H9 (cell line): ENCODE results near the gene KAT7. TPM values are rescaled to one million over a fixed set of nuclear protein-coding genes. Genes with fewer than 3 reads are reported as not detected.
"Not testable (repeated sequence)": the region's sequence is repeated elsewhere in the genome, so short reads cannot be mapped to it uniquely, and the experiment has no call there.

Experiments used
- DNase-seq: peaks from one replicate; pipeline ENCODE4 v3.0.0-alpha.2; 2017
- H2AFZ ChIP-seq: one replicate; pipeline ENCODE4 v1.6.1; 2013; ENCODE audit warnings: mild to moderate bottlenecking, low read length, control low read depth, moderate library complexity
- H2AK5ac ChIP-seq: 2 replicates; pipeline ENCODE4 v1.6.1; 2013; ENCODE audit warnings: low read length, control low read depth, mixed read lengths; ENCODE audit not compliant: insufficient read length
- H2BK120ac ChIP-seq: one replicate; pipeline ENCODE4 v1.6.1; 2013; ENCODE audit warnings: low read depth, mild to moderate bottlenecking, low read length, control low read depth, inconsistent platforms; ENCODE audit not compliant: poor library complexity, severe bottlenecking
- H2BK12ac ChIP-seq: 2 replicates; pipeline ENCODE4 v1.6.1; 2013; ENCODE audit warnings: low read length, control low read depth, mixed read lengths, low read depth; ENCODE audit not compliant: insufficient read length
- H2BK15ac ChIP-seq: 2 replicates; pipeline ENCODE4 v1.6.1; 2013; ENCODE audit warnings: low read depth, low read length, control low read depth
- H2BK20ac ChIP-seq: one replicate; pipeline ENCODE4 v1.6.1; 2013; ENCODE audit warnings: low read depth, mild to moderate bottlenecking, low read length, control low read depth, inconsistent platforms; ENCODE audit not compliant: poor library complexity, severe bottlenecking
- H2BK5ac ChIP-seq: 2 replicates; pipeline ENCODE4 v1.6.1; 2013; ENCODE audit warnings: low read length, control low read depth, mixed read lengths; ENCODE audit not compliant: insufficient read length
- H3K14ac ChIP-seq: 2 replicates; pipeline ENCODE4 v1.6.1; 2013; ENCODE audit warnings: low read length, control low read depth; ENCODE audit not compliant: insufficient read depth
- H3K18ac ChIP-seq: 2 replicates; pipeline ENCODE4 v1.6.1; 2013; ENCODE audit warnings: low read depth, mild to moderate bottlenecking, mixed read lengths, low read length, control low read depth; ENCODE audit not compliant: insufficient read length
- H3K23ac ChIP-seq: 2 replicates; pipeline ENCODE4 v1.6.1; 2013; ENCODE audit warnings: low read length, control low read depth, mixed read lengths, low read depth; ENCODE audit not compliant: insufficient read length
- H3K23me2 ChIP-seq: 2 replicates; pipeline ENCODE4 v1.6.1; 2013; ENCODE audit warnings: low read depth, mild to moderate bottlenecking, mixed read lengths, low read length, control low read depth; ENCODE audit not compliant: insufficient read length, poor library complexity, severe bottlenecking
- H3K27ac ChIP-seq: 2 replicates; pipeline ENCODE4 v1.5.1; 2013; ENCODE audit warnings: low read length, control low read depth, mixed read lengths, low read depth; ENCODE audit not compliant: insufficient read length
- H3K27me3 ChIP-seq: 2 replicates; pipeline ENCODE4 v1.6.1; 2013; ENCODE audit warnings: low read length, control low read depth, inconsistent platforms; ENCODE audit not compliant: insufficient read depth
- H3K4ac ChIP-seq: 2 replicates; pipeline ENCODE4 v1.6.1; 2013; ENCODE audit warnings: low read depth, mild to moderate bottlenecking, control low read depth, inconsistent platforms, low read length, moderate library complexity
- H3K4me1 ChIP-seq: 2 replicates; pipeline ENCODE4 v1.6.1; 2013; ENCODE audit warnings: low read length, control low read depth, inconsistent platforms; ENCODE audit not compliant: insufficient read depth
- H3K4me2 ChIP-seq: 2 replicates; pipeline ENCODE4 v1.6.1; 2013; ENCODE audit warnings: low read length, control low read depth, mixed read lengths; ENCODE audit not compliant: insufficient read length, insufficient read depth
- H3K56ac ChIP-seq: 2 replicates; pipeline ENCODE4 v1.6.1; 2013; ENCODE audit warnings: low read depth, mild to moderate bottlenecking, mixed read lengths, low read length, control low read depth; ENCODE audit not compliant: insufficient read length
- H3K79me1 ChIP-seq: 2 replicates; pipeline ENCODE4 v1.6.1; 2013; ENCODE audit warnings: low read depth, mild to moderate bottlenecking, moderate library complexity, low read length, control low read depth, inconsistent platforms; ENCODE audit not compliant: insufficient read depth, poor library complexity, severe bottlenecking
- H3K79me2 ChIP-seq: 2 replicates; pipeline ENCODE4 v1.6.1; 2013; ENCODE audit warnings: low read length, control low read depth, inconsistent platforms; ENCODE audit not compliant: insufficient read depth
- H3K9ac ChIP-seq: 2 replicates; pipeline ENCODE4 v1.6.1; 2013; ENCODE audit warnings: low read length, control low read depth, mixed read lengths; ENCODE audit not compliant: insufficient read length; ENCODE audit errors: extremely low read depth
- H3K9me3 ChIP-seq: one replicate; pipeline ENCODE4 v1.6.1; 2013; ENCODE audit warnings: low read depth, low read length, inconsistent platforms; ENCODE audit not compliant: control insufficient read depth
- H3T11ph ChIP-seq: one replicate; pipeline ENCODE4 v1.6.1; 2013; ENCODE audit warnings: mild to moderate bottlenecking, low read length, control low read depth, inconsistent platforms
- H4K20me1 ChIP-seq: one replicate; pipeline ENCODE4 v1.6.1; 2013; ENCODE audit not compliant: control insufficient read depth, insufficient read length, insufficient read depth
- H4K5ac ChIP-seq: 2 replicates; pipeline ENCODE4 v1.6.1; 2013; ENCODE audit warnings: low read depth, mild to moderate bottlenecking, mixed read lengths, low read length, control low read depth; ENCODE audit not compliant: insufficient read length
- H4K8ac ChIP-seq: replicated peaks from 2 replicates; pipeline ENCODE4 v1.6.1; 2013; ENCODE audit warnings: low read length, control low read depth, mixed read lengths, low read depth; ENCODE audit not compliant: insufficient read length
- H4K91ac ChIP-seq: 2 replicates; pipeline ENCODE4 v1.6.1; 2013; ENCODE audit warnings: low read depth, mild to moderate bottlenecking, moderate library complexity, mixed read lengths, low read length, control low read depth; ENCODE audit not compliant: insufficient read length
- H3K27ac Mint-ChIP-seq, 3 experiments: 2 replicates in 2 of 3; 3 replicates in 1 of 3; pipeline ENCODE4 v1.8.0; 2020 to 2021; ENCODE audit warnings: mixed read lengths in 3 of 3, mild to moderate bottlenecking in 1 of 3, moderate library complexity in 1 of 3
- H3K27me3 Mint-ChIP-seq: 2 replicates; pipeline ENCODE4 v1.8.0; 2021; ENCODE audit warnings: low read depth, mild to moderate bottlenecking, moderate library complexity, mixed read lengths
- H3K36me3 Mint-ChIP-seq, 3 experiments: 2 replicates in 2 of 3; 3 replicates in 1 of 3; pipeline ENCODE4 v1.8.0; 2020 to 2021; ENCODE audit warnings: low read depth in 3 of 3, mixed read lengths in 3 of 3; ENCODE audit not compliant: insufficient read depth in 1 of 3
- H3K4me1 Mint-ChIP-seq, 2 experiments: 2 replicates each; pipeline ENCODE4 v1.8.0; 2020; ENCODE audit warnings: mixed read lengths in 2 of 2
- H3K4me3 Mint-ChIP-seq, 2 experiments: 2 replicates in 1 of 2; 3 replicates in 1 of 2; pipeline ENCODE4 v1.8.0; 2020 to 2021; ENCODE audit warnings: mild to moderate bottlenecking in 2 of 2, mixed read lengths in 2 of 2, moderate library complexity in 1 of 2
- H3K9me3 Mint-ChIP-seq, 2 experiments: 2 replicates in 1 of 2; 3 replicates in 1 of 2; pipeline ENCODE4 v1.8.0; 2020; ENCODE audit warnings: mild to moderate bottlenecking in 2 of 2, mixed read lengths in 2 of 2, moderate library complexity in 1 of 2
- CTCF ChIP-seq: fragments of 200-600 bp; sonication (generic); conservative IDR thresholded peaks from 3 replicates; pipeline ENCODE4 v1.8.0; 2021; ENCODE audit warnings: antibody characterized with exemption, mild to moderate bottlenecking
- WGBS: extraction: QIAGEN DNeasy Blood & Tissue Kit; methylation state at CpG from one replicate; pipeline ENCODE4 v1.1.7; 2013; ENCODE audit warnings: missing lambda C conversion rate, low lambda C conversion rate, mixed read lengths; ENCODE audit not compliant: insufficient read length; ENCODE audit errors: extremely low coverage; 5-methylcytosine and 5-hydroxymethylcytosine counted together
- total RNA-seq: library from RNA; stranded (reverse); gene quantifications from 2 replicates; pipeline ENCODE4 v1.2.1, GENCODE V29; 2021

KAT7 gene
- total RNA-seq, 1 experiment from 2014 or later: 93.1 TPM

- Histone ChIP-seq H2BK120ac (no peak overlapping the region), H2AFZ (no peak overlapping the region), H4K20me1 (no peaks in the 10 kb centered on the region), H3K4me1 (peaks cover 2% of the 10 kb centered on the region), H2BK15ac (no peak overlapping the region), H3K79me1 (peaks cover 18% of the 10 kb centered on the region), H2AK5ac (no peak overlapping the region), H3K14ac (no peak overlapping the region), H2BK12ac (no peak overlapping the region), H3K9ac (no peak overlapping the region), H3K23ac (no peak overlapping the region), H4K5ac (no peak overlapping the region), H4K8ac (no peak overlapping the region), H2BK20ac (no peak overlapping the region), H4K91ac (no peak overlapping the region), H3K56ac (no peak overlapping the region), H3K18ac (no peak overlapping the region), H3K4me2 (no peak overlapping the region), H3K23me2 (no peaks in the 10 kb centered on the region), H3K27me3 (no peaks in the 10 kb centered on the region), H3K9me3 (no peaks in the 10 kb centered on the region), H3K27ac (no peak overlapping the region), H3K4ac (no peak overlapping the region), H3K79me2 (peaks cover 13% of the 10 kb centered on the region; the same call in 1 of the 2 replicates), H3T11ph (no peak overlapping the region), H2BK5ac (no peak overlapping the region)
- TF ChIP-seq CTCF: no peak
- H3K9me3 Mint-ChIP-seq: no peaks in the 10 kb centered on the region
- no CpG with 5 or more reads among the region's 6 CpGs for WGBS
- H3K4me1 Mint-ChIP-seq: peaks cover 41 to 46% of the 10 kb centered on the region in 2 experiments
- no peak for DNase-seq
- no peak overlapping the region for H3K4me3 Mint-ChIP-seq
- peak overlapping the region in 2 of 3 experiments; percentile 45 to 91; a peak in 3 of 7 replicates for H3K27ac Mint-ChIP-seq
- H3K27me3 Mint-ChIP-seq: no peaks in the 10 kb centered on the region
- H3K36me3 Mint-ChIP-seq: peaks cover 2 to 8% (median 4%) of the 10 kb centered on the region in 3 experiments; a peak in 6 of 7 replicates
Measured at GRCh38 chr17:49757151-49757777, 31.2 kb upstream of the KAT7 start.

GRCh38 chr17:49758464-49759010 lies 29.9 kb upstream of the KAT7 start:
- H3K4me1 Mint-ChIP-seq: peaks cover 45 to 52% of the 10 kb centered on the region in 2 experiments
- H2BK15ac ChIP-seq, H3K4me3 Mint-ChIP-seq: not testable (repeated sequence)

More at GRCh38 chr17:49758464-49759010, 29.9 kb upstream of the KAT7 start:
- DNase-seq, H2BK12ac ChIP-seq, H3K18ac ChIP-seq, H3K27me3 Mint-ChIP-seq, H3K27ac Mint-ChIP-seq, H3K4ac ChIP-seq, H3T11ph ChIP-seq, H3K9ac ChIP-seq, H3K9me3 ChIP-seq, H4K20me1 ChIP-seq, H4K5ac ChIP-seq, H2AFZ ChIP-seq, H4K91ac ChIP-seq, H2AK5ac ChIP-seq, H3K36me3 Mint-ChIP-seq, H3K56ac ChIP-seq, H3K23ac ChIP-seq, H4K8ac ChIP-seq, H3K23me2 ChIP-seq, H3K4me2 ChIP-seq, H2BK5ac ChIP-seq, H3K27ac ChIP-seq, H3K14ac ChIP-seq, H3K4me1 ChIP-seq, H2BK20ac ChIP-seq, H2BK120ac ChIP-seq, H3K9me3 Mint-ChIP-seq, H3K27me3 ChIP-seq: not testable (repeated sequence)
- no CpG with 5 or more reads among the region's 8 CpGs for WGBS
- H3K79me2 ChIP-seq: peaks cover 20% of the 10 kb centered on the region; the same call in 1 of the 2 replicates
- peaks cover 14% of the 10 kb centered on the region for H3K79me1 ChIP-seq
